LHCN-M2 (cell line): ENCODE results near the gene IRF2. TPM values are rescaled to one million over a fixed set of nuclear protein-coding genes. Genes with fewer than 3 reads are reported as not detected.
"Not testable (repeated sequence)": the region's sequence is repeated elsewhere in the genome, so short reads cannot be mapped to it uniquely, and the experiment has no call there.

Experiments used
- DNase-seq: peaks from one replicate; pipeline ENCODE4 v3.0.0-alpha.2; 2012; ENCODE audit warnings: low read depth
- total RNA-seq: library from RNA; depleted of rRNA; stranded (reverse); fragments of >200 nt; gene quantifications from 2 replicates; pipeline ENCODE4 v1.2.3, GENCODE V29; 2014; rRNA removed

IRF2 gene
- total RNA-seq, 1 experiment from 2014 or later: 16.6 TPM

DNA sequence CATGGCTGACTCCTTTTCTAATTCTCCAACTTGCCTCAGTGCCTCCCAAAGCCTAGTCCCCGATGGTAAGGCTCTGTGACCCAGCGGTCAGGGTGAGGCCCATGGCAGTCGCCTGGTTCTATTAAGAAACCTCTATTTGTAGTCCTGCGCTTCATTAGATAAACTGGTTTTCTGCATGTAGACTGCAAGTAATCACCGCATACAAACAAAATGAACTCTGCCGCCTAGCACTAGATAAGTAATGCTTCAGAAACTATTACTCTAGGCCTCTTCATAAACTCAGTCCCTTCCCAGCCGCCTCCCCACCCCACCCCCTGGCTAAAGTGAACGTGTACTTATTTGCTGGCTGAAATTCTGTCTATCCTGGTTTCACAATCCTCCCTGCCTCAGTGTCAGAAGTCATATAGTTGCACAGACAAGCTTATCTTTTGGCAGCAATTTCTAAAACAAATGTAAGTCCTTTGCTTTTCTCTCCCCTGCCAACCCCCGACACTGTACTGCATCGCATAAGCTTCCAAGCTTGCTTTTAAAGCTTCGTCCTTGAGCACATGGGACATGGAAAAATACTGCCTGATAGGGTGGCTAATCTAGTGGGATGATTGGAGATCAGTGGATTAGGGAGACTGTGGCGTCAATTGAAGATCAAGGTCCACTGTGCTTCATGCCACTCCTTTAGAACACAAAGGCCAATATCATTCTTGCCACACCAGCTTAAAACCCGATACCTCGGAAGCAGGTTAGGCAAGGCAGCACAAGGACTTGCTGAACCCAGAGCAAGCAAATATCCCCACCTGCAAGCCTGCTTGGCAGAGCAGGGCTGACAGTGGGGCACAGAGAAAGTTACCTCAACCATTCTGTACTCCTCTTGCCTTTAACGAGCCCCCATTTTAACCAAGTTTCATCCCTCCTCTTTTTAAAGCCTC lies 125.8 kb downstream of the IRF2 start:
- DNase-seq: no peak

DNA sequence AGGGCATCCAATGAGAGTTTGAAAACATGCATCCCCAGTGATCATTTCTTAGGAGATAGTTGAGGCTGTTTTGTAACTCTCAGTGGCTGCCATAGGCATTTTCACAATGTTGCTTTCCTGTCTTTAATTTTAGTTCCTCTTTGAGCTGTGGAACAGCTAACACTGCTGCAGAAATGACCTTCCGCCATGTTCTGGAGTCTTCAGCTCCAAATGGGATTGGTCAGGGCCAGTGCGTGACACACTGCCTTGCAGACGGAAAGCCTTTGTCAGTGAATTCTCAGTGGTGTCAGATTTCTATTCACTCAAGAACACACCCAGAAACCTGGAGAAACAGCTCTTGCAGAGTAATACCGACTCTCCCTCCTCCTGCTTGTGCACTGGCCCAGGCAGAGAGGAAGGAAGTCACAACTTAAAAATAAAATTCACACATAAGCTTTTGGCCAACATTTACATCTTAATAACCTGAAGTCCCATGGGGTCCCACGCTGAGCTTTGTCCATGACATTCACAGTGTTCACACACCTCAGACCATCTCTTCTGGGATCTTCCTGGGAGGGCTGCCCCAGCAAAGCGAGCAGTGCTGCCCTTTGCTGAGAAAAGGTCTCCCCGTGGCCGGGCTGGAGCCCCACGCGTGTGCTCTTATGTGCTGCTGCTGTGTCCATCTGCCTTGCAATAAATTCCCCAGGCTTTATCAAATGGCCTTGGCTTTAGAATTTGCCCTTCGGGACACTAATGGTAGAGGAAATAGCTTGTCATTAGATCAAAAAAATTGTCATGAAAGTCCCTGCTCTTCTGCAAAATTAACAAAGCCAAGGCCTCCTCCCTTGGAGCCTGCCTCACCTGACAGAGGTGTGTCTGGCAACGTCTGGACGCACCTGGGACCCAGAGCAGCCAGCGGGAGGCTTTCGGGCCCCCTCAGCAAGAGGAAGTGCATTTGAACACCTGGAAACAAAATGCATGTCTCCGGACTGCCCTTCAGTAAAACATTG lies 126.8 kb downstream of the IRF2 start:
- DNase-seq: peak; percentile 17

DNA sequence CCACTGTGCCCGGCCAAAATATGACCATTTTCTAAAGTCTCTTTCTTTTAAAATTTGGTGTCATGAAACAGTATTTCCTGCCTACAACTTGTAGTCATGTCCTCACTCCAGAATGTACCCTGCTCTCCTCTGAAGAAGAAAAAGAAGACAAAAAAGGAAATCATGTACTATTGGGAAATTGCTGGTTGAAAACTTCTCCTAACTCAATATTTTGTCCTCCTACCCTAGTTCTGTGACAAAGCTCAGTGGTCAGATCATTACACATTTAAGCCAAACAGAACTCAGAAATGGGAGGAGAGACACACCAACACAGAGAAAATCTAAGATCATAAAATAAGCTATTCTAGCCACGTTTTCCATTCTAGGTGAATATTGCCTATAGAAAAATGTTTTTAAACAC lies 127.7 kb downstream of the IRF2 start:
- no peak for DNase-seq

DNA sequence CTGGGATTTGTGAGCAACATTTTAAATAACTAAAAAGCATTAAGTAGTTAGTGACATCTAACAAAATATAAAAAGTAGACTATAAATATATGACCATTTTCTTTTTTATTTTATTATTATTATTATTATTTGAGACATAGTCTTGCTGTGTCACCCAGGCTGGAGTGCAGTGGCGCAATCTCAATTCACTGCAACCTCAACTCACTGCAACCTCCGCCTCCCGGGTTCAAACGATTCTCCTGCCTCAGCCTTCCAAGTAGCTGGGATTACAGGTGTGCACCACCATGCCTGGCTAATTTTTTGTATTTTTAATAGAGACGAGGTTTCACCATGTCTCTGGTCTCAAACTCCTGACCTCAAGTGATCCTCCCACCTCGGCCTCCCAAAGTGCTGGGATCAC lies 128.1 kb downstream of the IRF2 start:
- DNase-seq: not testable (repeated sequence)

DNA sequence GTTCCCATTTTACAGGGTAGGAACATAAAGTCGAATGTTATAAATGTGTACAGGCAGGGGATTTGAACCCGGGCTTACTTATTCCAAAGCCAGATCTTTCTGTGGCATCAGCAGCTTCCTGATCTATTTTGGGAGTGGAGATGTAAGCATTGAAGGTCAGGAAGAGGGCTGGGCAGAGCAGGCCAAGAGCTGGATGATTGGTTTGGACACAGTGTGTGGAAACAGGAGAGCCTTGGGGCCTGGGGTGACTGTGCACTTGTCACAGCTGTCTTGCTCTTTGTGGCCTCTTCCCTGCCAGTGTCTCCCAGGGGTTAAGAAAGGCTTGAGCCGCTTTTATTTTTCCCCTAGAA lies 128.8 kb downstream of the IRF2 start:
- peak; percentile 6 for DNase-seq

DNA sequence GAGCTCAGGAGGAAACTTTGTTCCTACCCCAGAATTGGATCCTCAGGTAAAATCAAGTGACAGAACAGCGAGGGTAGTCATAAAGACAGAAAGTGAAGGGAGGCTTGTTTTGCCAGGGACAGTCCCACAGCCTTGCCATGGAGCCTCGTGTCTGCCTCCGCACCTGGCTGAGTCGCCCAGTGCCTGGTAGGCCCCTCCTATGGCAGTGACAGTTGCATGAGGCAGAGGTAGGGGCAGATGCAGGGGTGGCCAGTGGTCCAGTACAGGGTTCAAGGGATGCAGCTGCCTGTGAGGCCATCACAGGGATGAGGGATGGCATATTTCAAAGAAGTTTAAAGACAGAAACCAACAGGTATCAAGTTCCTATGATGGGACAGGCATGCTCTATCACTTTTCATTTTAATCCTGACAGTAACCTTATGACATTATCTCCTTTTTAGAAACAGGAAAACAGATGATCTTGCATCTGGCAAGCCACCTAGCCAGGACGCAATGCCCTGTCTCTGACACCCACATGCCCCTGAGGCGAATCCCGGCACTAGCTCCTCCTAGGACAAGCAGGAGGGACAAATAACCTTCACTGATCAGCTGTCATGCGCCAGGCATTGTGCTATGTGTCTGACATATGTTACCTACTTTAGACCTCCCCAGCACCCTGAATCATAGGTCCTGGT lies 129.3 kb downstream of the IRF2 start:
- DNase-seq: no peak

DNA sequence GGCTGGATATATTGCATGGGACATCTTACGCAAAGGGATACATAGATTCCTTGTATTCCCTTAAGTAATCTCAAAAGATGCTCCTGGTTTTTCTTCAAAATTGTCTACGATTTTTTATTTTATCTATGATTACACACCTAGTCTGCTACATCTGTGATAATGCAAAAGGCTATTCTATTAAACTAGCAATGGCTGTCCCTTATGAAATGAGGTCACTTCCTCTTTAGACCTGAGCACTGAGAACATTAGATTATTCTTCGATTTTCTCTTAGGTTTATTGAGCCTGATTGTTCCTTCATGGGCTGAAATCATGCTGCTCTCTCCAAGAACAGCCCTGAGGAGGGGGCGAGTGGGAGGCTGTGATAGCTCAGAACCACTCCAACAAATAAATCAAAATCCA lies 129.9 kb downstream of the IRF2 start:
- DNase-seq: no peak

DNA sequence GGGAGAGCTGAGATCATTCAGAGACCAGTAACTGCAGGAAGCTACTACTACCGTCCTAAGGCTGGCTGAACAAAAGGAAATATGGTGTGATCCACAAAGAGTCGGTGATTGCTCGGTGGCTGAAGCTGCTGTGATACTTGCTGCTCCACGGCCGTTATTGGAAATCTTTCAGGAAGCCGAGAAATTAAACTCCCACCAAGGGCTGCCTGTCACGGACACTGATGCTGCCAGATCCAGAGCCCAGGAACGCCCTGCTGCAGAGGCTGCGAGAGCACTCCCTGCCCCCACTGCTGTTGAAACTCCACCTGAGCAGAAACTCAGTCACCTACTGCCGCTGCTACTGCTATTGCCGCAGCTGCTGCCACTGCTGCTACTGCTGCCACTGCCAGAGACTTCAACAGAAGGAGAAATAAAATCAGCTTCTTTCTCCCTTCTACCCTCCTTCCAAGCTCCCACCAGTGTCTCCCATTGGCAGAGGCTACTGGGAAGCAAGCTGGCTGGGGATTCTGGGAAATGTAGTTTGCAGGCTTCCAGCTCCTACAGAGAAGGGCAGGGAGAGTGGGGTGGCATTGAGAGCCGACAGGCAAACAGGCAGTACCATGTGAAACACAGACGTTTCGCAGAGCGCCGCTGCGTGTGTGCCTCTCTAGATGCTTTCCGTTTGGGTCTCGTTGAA lies 130.7 kb downstream of the IRF2 start:
- peak; percentile 75 for DNase-seq

DNA sequence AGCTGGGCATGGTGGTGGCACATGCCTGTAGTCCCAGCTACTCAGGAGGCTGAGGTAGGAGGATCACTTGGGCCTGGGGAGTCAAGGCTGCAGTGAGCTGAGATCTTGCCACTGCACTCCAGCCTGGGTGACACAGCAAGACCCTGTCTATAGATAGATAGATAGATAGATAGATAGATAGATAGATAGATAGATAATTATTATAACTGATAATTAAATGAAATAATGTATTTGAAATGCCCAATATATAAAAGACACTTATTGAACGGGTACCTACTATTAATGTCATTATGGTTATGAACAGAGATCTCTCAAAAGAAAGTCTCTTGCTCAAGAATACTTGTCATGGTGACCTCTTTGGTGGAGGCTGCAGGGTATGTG lies 131.5 kb downstream of the IRF2 start:
- not testable (repeated sequence) for DNase-seq

DNA sequence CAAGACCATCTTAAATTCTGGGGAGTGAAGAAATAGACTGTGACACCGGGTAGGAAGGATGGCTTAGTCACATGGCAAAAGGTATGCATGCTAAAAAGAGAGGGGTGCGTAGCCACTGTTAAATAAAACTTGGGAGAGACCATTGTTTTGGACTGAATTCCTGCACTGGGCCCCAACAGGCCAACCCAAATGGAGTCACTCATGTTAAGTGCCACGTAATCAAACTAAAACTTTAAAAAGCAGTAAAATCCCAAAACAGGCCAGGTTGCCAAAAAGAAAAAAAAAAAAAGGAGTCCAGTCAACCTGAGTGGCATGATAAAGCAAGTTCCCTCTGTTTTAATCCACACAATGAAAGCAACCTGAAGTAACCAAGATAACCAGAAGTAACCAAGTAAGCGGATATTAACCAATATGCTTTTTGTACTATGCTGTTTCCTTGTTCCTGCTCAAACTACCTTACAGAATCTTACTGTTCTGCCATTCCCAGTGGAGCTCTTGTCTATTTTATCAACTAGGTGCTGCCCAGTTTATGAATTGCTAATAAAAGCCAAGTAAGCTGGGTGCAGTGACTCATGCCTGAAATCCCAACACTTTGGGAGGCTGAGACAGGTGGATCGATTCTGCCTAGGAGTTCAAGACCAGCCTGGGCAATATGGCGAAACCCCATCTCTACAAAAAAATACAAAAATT lies 132.0 kb downstream of the IRF2 start:
- no peak for DNase-seq

DNA sequence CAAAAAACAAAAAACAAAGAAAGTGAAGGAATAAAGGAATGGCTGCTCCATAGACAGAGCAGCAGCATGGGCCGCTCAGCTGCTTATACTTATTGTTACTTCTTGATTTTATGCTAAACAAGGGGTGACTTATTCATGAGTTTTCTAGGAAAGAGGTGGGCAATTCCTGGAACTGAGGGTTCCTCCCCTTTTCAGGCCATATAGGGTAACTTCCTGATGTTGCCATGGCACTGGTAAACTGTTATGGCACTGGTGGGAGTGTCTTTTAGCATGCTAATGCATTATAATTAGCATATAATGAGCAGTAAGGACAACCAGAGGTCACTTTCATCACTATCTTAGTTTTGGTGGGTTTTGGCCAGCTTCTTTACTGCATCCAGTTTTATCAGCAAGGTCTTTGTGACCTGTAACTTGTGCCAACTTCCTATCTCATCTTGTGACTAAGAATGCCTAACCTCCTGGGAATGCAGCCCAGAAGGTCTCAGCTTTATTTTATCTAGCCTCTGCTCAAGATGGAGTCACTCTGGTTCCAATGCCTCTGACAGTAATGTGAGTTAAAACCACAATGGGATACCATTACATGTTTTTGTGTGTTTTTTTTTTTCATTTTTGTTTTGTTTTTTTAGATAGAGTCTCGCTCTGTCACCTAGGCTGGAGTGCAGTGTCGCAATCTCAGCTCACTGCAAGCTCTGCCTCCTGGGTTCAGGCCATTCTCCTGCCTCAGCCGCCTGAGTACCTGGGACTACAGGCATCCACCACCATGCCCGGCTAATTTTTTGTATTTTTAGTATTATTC lies 134.8 kb downstream of the IRF2 start:
- DNase-seq: peak; percentile 38

DNA sequence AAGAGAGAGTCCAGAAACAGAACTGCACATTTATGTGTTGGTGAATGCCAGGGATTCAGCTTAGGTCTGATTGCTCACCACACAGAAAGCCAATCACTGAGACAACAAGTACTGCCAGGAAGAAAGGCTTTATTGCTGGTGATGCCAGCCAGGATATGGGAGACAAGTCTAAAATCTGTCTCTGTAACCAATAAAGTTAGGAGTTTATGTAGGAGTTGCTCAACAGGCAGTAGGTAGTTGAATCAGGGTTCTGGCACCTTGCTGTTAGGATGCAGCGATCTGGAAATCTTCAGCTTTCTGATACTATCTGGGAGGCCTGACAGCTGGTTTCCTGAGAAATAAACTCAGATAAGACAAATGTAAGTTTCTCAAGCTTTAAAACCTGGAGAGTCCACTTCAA lies 136.4 kb downstream of the IRF2 start:
- DNase-seq: no peak

Other genes starting within 250 kb of the IRF2 start
- 50.2 and 52.2 TPM in 2 replicates for gene CASP3, start 174.9 kb upstream of the IRF2 start, total RNA-seq
- gene PRIMPOL, start 175.2 kb upstream of the IRF2 start, total RNA-seq: 20.6 and 29.0 TPM in 2 replicates